ENCODE measurements around the gene TAOK2.
"Not testable (repeated sequence)": the region's sequence is repeated elsewhere in the genome, so short reads cannot be mapped to it uniquely, and the experiment has no call there.

Gene TAOK2

DNA sequence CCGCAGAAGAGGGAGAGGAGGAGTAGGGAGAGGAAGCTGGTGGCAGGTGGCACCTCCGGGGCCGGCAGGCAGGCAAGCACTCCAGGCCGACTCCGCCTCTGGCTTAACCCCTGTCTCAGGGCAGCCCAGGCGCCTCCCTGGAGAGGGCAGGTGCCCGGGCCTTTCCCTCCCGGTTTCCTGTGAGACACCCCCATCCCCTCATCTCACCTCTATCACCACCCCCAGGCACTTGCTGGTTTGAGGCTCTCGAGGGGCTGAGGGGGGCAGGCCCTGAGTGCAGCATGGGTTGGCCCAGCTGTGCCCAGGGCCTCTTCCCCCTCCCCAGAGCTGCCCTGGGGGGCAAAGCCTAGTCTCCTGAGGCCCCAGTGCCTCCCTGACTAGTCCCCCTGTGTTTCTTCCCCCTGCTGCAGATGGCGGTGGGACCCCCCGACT lies 31.2 kb downstream of the TAOK2 start:
- DNase-seq: no peak

DNA sequence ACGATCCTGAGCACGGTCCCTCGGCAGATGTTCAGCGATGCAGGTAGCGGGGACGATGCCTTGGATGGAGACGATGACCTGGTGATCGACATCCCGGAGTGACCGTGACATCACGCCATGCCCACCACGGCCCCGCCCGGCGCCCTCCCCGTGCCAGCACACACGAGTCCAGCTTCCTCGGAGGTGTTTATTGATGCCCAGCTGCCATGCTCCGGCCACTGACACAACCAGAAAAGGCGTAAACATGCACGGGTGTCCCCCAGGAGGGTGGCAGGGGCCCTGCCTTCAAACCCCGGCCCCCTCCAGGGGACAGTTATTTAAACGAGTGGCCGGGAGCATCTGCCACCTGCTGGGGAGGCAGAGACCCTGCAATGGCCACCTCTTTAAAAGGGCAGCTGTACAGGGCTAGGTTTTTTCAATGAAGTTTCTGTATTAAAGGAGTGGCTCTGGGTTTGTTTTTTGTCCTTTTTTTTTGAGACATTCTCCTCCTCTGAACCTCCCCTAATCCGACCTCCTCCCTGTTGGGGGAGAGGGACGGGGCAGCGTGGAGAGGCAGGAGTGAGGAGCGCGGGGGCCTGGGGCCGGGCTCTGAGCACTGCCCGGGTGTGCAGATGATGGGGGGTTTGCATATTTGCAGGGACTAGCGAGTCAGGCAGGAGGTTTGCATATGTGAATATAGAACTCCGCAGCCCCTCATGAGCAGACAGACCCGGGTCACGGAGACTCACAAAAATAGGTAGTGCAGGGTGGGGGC lies 31.9 kb downstream of the TAOK2 start:
- peak; percentile 73 for DNase-seq

DNA sequence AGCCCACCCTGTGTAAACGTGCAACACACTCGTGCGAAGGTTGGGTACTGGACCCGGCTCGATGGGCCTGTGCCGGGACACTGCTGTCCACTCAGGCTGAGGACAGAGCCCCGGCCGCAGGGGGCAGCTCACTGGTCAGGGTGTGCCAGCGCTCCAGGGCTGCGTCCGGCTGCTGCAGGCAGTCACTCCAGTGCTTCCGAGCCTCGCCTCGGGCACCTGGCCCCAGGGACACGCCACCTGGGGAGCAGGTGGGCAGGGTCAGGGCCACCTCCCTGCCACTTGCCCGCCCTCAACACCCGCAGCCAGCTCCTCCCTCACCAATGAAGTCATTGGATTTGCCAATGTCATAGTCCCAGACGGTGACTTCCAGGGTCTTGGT lies 32.4 kb downstream of the TAOK2 start:
- DNase-seq: no peak

DNA sequence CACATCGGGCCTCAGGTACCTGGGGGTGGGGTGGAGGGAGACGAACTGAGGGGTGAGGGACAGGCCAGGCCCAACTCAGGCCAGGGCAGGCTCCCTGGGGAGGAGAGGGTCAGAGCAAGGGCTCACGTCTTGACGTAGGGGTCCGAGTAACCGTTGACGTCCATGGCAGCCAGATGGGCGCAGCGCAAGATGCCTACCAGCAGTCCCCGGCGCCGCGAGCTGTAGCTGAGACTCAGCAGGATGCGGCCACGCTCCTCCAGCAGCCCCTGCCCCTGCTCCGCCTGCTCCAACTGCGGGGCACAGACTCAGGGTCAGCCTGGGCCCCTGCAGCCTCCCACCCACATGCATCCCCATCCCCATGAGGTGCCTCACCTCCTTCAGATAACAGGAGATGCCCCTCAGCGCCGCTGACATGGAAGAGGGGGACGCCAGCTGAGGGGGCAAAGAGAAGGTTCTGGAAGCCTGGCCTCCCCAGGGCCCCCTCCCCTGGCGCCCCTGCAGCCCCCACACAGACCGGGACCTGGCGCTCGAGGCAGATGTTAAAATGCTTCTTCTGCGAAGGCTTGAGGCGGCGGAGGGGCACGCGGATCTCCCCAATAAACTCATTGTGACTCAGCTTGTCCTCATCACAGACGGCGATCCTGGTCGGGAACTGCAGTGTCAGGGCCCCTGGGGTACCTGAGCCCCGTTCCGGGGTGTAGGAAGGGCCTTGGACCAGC lies 33.1 kb downstream of the TAOK2 start:
- no peak for DNase-seq

DNA sequence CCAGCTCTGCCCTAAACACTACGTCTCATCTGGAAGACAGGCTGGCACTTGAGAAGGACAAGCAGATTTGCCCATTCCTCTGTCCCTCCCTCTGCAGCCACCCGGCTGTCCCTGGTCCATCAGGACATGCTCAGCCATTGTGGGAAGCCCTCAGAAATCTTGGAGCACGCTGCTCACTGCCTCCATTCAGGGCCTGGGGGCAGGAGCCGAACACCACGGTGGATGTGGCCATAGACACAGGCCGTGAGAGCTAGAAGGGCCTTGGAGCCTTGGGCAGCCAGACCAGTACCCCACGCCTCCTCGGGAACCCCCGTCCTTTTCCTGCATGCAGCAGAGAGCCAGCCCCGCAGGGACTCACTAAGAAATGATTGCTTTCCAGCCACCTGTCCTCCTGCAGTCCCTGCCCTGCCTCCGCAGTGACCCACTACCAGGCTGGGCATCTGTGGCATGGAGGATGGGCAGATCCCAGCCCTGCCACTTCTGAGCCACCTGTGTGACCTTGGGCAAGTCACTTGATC lies 33.8 kb downstream of the TAOK2 start:
- no peak for DNase-seq

DNA sequence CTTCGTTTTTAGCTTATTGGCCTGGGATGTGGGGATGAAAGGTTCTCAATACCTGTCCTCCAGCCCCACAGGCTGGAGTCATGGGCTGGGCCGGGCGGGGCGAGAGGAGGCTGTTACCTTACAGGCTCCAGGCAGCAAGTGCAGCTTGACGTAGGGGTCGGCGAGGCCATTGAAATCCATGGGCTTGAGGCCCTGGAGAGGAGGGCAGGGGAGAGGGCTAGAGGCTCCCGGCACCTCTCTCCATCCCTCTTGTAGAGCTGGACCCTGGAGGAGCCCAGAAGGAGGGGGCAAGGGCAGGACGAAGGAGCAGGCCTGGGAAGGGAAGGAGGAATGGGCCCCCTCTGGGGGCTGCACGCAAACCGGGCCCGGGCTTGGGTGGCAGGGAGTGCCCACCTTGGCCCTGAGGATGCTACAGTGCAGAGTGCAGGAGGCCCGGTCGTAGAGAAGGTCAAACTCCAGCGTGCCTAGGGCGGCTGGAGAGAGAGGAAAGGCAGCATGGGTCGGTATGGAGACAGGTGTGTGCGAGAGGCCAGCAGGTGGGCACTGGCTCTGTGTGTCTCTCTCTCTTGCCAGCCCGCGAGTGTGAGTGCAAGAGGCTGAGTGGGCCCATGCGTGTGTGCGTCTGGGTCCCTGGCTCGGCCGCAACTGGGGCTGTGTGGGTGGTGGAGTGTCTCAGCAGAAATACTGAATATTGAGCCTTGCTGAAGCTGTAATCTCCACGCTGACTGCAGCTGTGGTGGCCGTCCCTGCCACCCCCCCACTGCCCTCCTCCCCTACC lies 35.6 kb downstream of the TAOK2 start:
- DNase-seq: no peak

DNA sequence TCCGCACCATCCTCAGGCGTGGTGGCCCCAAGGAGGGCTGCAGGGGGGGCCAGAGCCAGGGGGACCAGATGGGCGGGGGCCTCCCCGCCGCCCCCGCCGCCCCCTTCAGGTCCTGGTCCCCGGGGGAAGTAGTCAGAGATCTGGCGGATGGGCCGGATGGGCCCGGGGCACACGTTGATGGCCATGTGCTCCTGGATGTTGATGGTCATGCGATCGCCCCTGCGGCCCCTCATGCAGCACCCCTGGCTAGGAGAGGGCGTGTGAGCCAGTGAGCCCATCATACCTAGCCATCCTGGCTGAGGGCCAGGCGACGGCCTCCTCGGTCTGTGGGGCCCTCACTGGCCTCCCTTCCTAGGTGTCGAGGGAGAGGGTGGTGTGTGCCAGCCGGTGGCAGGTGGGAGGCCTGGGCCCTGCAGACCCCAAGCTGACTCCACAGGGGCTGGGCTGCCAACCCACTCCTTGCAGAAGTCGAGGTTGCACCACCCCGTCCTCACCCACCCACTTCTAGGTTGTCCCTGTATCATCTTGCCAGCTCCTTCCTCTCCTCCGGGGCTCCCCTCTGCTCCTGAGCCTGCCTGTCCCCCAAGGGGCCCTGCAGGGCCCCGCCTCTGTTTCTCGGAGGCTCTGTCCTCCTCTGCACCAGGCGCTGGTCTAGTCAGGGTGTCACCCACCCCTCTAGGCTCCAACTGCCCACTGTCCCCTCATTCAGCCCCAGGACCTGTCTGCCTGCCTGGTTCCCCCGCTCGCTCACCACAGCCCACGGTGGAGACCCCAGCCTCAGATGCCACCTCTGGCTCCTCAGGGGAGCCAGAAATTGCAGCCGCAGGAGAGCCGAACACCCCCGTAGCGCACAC lies 36.5 kb downstream of the TAOK2 start:
- DNase-seq: no peak

DNA sequence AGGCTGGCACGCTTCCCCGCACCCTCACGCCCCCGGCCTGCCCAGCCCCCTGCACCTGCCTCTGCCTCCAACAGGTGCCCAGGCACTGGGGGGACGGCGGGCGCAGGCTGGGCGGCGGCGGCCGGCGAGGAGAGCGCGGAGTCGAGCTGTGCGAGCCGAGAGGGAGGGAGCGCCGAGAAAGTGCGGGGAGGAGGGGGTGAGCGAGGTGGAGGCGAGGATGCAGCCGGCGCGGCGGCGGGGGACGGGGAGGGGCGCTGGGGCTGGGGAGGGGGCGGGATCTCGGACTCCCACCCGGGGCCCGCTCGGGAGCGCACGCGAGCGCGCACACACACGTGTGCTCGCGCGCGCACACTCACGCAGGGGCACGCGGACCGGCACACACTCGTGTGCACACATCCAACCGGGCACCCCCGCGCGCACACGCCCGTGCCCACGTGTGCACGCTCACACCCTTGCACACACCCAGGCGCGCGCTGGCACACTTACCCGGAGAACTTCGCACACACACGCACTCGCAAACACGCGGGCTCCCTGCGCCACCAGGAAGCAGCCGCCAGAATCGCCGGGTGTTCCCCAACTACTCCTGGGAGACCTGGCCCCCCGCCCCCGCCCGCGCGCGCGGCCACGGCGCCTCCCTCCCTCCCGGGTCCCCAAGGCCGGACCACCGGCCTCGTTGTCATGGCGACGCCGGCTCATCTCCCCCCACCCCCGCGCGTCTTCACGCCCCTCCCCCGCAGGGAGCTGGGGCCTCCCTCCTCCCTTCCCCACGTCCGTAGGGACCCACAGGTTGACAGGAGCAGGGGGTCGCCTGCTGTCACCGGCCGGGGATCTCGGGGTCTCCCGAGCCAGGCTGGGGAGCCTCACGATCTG lies 37.4 kb downstream of the TAOK2 start, which contains the start of gene DOC2A:
Gene DOC2A (minus strand): TSS at position 184 of the 870 bp plus-strand sequence. CDS start 805 bp downstream, outside the sequence.
- DNase-seq: peak; percentile 71

DNA sequence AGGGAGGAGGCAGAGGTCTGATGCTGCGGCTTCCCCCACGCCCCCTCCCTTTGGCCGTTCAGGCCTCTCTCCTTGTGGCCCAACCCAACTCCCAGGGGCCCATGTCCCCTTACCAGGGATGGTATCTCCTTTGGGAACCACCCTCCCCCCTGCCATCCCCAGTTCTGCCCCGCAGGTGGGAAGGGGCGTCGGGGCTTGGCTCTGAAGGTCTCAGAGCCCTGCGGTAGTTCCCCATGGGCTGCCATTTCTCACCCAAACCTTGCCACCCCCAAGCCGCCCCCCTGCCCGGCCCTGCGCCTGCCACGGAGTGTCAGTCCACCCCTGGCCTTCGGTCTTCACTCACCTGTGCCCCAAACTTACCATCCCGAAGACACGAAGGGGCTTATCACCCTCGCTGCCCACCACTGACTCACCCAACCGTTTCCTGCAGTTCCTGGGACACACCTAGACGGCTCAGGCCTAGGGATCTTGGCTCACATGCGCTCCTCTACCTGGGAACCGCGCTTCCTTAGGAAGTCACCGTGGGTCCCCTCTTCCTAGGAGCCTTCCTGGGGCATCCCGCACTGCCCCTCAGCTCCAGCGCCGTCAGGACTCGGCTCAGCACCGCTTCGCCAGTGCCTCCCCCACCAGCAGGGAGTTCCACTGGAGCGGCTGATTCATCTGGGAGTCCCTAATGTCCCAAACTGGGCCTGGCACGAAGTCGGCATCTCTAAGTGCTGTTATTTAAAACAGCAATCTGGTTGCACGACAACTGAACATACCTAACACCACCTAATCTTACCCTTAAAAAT lies 38.2 kb downstream of the TAOK2 start:
- no peak for DNase-seq

DNA sequence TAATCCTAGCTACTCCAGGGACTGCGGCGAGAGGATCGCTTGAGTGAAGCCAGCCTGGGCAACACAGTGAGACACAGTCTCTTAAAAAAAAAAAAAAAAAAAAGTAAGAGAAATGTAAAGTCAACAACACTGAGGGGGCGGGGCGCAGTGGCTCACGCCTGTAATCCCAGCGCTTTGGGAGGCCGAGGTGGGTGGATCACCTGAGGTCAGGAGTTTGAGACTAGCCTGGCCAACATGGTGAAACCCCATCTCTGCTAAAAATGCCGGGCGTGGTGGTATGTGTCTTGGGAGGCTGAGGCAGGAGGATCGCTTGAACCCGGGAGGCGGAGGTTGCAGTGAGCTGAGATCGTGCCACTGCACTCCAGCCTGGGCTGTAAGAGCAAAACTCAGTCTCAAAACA lies 38.9 kb downstream of the TAOK2 start:
- DNase-seq: not testable (repeated sequence)

DNA sequence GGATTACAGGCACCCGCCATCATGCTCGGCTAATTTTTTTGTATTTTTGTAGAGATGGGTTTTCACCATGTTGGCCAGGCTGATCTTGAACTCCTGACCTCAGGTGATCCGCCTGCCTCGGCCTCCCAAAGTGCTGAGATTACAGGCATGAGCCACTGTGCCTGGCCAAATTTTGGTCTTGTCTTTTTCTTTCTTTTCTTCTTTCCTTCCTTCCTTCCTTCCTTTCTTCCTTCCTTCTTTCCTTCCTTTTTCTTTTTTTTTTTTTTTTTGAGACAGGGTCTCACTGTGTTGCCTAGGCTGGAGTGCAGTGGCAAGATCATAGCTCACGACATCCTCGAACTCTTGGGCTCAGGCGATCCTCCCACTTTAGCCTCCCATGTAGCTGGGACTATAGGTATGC lies 41.8 kb downstream of the TAOK2 start:
- not testable (repeated sequence) for DNase-seq

DNA sequence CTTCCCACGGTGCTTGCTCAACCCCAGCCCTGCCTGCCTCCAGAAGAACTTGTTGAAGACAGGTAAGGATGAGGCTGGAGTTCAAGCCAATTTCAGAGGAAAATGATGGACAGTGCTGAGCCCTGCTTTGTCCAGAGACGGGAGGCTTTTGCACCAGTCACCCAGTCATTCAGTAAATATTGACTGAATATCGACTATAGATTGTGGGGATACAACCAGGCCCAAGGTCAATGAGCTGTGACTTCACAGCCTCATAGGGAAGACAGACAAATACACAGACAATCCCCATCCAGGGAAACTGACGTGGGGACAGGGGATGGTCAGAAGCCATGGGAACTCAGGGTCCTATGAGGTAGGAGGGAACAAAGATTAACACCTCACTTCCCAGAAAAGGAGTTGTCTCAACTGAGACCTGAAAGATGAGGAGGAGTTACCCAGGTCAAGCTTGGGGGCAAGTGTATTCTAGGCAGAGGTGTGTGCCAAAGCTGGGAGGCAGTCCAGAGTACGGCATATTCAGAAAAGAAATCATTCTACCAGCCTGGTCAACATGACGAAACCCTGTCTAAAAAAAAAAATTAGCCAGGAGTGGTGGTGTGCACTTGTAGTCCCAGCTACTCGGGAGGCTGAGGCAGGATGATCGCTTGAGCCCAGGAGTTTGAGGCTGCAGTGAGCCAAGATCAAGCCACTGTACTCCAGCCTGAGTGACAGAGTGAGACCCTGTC lies 43.0 kb downstream of the TAOK2 start:
- DNase-seq: no peak

DNA sequence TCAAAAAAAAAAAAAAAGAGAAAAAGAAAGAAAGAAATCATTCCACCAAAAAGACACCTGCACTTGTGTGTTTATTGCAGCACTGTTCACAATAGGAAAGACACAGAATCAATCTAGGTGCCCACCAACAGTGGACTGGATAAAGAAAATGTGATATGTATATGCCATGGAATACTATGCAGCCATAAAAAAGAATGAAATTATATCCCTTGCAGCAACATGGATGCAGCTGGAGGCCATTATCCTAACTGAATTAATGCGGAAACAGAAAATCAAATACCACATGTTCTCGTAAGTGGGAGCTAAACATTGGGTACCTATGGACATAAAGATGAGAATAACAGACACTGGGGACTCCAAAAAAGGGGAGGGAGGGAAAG lies 43.6 kb downstream of the TAOK2 start:
- DNase-seq: no peak

DNA sequence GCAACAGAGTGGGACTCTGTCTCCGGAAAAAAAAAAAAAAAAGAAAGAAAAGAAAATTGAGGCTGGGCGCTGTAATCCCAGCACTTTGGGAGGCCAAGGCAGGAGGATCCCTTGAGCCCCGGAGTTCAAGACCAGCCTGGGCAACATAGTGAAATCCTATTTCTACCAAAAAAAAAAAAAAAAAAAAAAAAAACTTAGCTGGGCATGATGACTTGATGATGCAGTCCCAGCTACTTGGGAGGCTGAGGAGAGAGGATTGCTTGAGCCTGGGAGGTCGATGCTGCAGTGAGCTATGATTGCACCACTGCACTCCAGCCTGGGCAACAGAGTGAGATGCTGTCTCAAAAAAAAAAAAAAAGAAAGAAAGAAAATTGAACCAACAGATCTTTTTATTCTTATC lies 44.3 kb downstream of the TAOK2 start:
- DNase-seq: not testable (repeated sequence)

DNA sequence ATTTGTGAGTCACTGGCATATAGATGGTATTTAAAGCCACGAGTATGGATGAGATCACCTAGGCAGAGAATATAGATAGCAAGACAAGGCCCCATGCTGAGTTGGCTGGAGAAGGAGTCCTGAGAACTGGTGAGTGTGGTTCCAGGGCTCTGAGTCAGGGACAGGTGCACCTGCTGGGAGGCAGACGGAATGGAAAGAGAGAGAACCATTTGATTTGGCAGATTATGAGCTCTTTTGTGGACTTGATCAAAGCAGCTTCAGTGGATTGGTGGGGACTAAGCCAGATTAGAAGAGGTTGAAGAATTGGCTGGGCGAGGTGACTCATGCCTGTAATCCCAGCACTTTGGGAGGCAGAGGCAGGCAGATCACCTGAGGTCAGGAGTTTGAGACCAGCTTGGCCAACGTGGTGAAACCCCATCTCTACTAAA lies 45.1 kb downstream of the TAOK2 start:
- DNase-seq: no peak

DNA sequence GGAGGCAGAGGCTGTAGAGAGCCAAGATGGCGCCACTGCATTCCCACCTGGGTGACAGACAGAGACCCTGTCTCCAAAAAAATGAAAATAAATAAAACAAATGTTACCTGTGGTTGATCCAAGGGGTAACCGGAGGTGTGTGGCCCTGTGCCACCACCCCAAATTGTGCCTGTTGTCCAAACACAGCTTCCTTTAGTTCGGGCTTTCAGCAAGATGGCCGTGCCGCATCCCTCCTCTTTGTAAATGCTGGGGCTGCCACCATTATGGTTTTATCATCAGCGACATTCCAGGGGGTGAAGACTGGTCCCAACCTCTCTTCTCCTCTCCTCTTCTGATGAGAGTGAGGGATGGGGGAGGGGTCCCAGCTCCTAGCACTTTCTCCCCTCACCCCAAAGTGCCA lies 49.2 kb downstream of the TAOK2 start, which contains the start of gene C16orf92:
Gene C16orf92 (plus strand): TSS at position 312 of the 400 bp plus-strand sequence. CDS start 143 bp downstream, outside the sequence.
- no peak for DNase-seq

DNA sequence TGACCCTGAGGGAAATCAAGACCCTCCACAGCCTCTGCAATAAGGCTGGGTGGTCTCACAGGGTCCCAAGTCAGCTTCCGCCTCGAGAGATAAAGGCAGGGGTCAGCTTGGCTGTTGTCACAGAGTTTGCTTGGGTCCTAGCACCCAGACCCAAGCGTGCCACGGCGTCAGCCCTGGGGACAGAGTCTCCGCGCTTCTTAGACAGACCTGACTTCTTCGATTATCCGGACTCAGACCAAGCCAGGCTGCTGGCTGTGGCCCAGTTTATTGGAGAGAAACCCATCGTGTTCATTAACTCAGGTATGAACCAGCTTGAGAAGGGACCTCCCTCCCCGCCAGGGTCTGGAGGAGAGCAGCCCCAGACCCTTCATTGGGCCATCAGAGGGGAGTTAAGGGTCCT lies 49.9 kb downstream of the TAOK2 start:
- DNase-seq: no peak

DNA sequence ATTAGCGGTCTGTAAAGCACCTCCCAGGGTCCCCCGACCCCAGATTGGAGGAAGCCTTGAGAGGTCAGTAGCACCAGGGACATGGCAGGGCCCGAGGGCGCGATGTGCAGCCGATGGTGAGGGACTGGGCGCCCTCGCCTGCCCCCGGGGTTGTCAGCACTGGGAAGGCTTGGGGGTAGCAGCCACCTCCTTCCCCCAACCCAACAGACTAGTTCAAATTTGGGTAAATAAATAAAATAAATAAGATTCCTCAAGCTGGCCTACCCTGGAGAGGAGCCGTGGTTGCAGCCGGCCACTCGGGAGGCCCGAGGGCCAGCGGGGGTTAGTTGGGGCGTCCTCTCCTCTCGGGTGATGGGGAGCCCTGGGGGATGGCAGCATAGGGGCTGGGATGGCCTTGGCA lies 50.8 kb downstream of the TAOK2 start:
- DNase-seq: no peak

DNA sequence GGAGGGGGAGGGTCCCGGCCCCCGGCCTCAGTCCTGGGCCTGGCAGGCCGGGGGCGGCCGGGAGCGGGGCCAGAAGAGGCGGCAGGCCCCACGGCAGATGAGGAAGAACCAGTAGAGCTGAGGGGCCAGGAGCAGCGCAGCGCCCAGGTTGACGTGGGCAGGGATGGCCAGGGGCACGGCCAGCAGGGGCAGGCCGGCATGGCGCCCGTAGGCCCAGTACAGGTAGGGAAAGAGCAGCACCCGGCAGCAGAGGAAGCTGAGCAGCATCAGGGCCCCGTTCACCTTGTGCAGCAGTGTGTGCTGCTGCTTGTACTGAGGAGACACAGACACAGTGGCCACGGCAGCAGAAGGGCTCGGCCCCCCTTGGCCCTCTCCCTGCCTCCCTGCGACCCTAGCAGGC lies 51.5 kb downstream of the TAOK2 start:
- no peak for DNase-seq

DNA sequence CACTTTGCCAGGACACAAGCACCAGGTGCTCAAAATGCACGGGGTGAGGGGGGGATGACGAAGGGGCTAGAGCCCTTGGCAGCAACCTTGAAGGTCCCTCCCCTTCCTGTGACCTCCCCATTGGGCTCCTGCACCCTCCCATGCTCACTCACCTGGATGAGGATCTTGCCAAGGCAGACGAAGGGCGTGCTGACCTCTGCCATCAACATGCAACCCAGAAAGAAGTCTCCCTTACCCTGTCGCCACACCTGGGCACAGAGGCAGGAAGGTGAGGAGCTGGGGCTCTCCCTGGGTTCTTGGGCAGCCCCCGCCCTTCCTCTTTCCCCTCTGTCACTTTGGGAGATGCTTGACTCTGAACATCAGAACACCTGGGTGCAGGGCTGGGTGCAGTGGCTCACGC lies 51.9 kb downstream of the TAOK2 start:
- no peak for DNase-seq

All from activated effector memory CD4-positive, alpha-beta T cell treated with anti-CD3 and anti-CD28 coated beads, Interleukin-2, amount 50 U/mL, for 16 hours (primary cell).